Nephron progenitor cell (in vitro differentiated cells): ENCODE data around the gene ATP2B3.

Experiments
- DNase-seq: peaks from one replicate; pipeline ENCODE4 v3.0.0; 2021
- H3K27ac Mint-ChIP-seq: 2 replicates; pipeline ENCODE4 v1.8.0; 2021; ENCODE audit warnings: mild to moderate bottlenecking, moderate library complexity, mixed read lengths
- H3K27me3 Mint-ChIP-seq: 2 replicates; pipeline ENCODE4 v1.8.0; 2021; ENCODE audit warnings: mild to moderate bottlenecking, low read depth, mixed read lengths; ENCODE audit not compliant: poor library complexity
- H3K36me3 Mint-ChIP-seq: 2 replicates; pipeline ENCODE4 v1.8.0; 2021; ENCODE audit warnings: low read depth, mixed read lengths
- H3K4me1 Mint-ChIP-seq: 2 replicates; pipeline ENCODE4 v1.8.0; 2021; ENCODE audit warnings: mixed read lengths
- H3K4me3 Mint-ChIP-seq: 2 replicates; pipeline ENCODE4 v1.8.0; 2021; ENCODE audit warnings: mild to moderate bottlenecking, moderate library complexity, mixed read lengths
- H3K9me3 Mint-ChIP-seq: 2 replicates; pipeline ENCODE4 v1.8.0; 2021; ENCODE audit warnings: mild to moderate bottlenecking, moderate library complexity, mixed read lengths
- CTCF ChIP-seq: fragments of 200-600 bp; sonication (generic); IDR thresholded peaks from 2 replicates; pipeline ENCODE4 v1.5.0; 2021; ENCODE audit warnings: antibody characterized with exemption

ATP2B3 gene

GRCh38 chrX:153554519-153555167 is 37.2 kb downstream of the ATP2B3 start:
- peaks cover 4% of the 10 kb centered on the region for H3K4me1 Mint-ChIP-seq
- H3K9me3 Mint-ChIP-seq: peaks cover 62% of the 10 kb centered on the region
- no peak overlapping the region for H3K27ac Mint-ChIP-seq
- no peak overlapping the region for H3K4me3 Mint-ChIP-seq
- peaks cover 15% of the 10 kb centered on the region for H3K27me3 Mint-ChIP-seq
- TF ChIP-seq CTCF: peak; percentile 55
- H3K36me3 Mint-ChIP-seq: no peaks in the 10 kb centered on the region
- DNase-seq: peak; percentile 71

DNA sequence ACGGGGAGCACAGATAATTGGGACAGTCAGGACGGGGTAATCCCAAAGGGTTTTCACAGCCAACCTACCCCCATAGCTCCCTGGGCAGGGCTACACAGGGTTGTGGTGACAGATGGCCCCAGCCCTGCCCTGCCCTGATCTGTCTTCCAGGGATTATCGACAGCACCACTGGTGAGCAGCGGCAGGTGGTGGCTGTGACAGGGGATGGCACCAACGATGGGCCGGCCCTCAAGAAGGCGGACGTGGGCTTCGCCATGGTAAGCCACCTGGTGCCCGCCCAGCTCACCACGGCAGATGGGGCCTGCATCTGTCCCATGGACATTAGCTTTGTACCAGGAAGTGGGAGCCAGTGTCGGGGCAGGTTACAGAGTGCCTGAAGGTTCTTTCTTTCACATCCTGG is 39.3 kb downstream of the ATP2B3 start:
- peaks cover 59% of the 10 kb centered on the region for H3K9me3 Mint-ChIP-seq
- H3K4me3 Mint-ChIP-seq: no peak overlapping the region
- no peak for TF ChIP-seq CTCF
- DNase-seq: no peak
- no peak overlapping the region for H3K27ac Mint-ChIP-seq
- H3K36me3 Mint-ChIP-seq: no peaks in the 10 kb centered on the region
- peaks cover 4% of the 10 kb centered on the region for H3K4me1 Mint-ChIP-seq
- H3K27me3 Mint-ChIP-seq: peaks cover 9% of the 10 kb centered on the region

DNA sequence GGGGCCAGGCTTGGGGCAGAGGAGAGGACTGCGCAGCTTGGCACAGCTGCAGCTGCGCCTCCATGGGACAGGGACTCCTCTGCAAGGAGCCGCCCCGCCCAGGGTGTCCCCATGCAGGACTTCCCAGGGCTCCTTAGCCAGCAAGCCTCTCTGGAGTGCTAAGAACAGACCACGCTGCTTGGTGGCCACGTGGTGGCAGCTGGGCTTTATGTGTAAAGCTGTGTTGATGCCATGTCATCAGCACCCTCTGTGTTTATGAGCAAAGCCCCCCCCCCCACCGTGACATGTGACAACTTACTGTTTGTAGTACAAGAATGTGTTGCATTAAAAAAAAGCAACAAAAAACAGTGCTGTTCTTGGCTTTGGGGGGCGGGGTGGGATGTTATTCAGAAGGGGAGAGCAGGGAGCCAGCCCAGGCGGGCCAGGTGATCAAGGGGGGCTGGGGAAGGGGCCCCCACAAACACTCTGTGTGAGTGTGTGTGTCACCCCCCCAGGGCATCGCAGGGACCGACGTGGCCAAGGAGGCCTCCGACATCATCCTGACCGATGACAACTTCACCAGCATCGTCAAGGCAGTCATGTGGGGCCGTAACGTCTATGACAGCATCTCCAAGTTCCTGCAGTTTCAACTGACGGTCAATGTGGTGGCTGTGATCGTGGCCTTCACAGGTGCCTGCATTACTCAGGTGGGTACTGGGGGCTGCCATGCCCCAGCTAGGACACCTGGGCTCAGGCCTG is 40.3 kb downstream of the ATP2B3 start:
- no peaks in the 10 kb centered on the region for H3K36me3 Mint-ChIP-seq
- TF ChIP-seq CTCF: no peak
- peaks cover 55% of the 10 kb centered on the region for H3K9me3 Mint-ChIP-seq

GRCh38 chrX:153560000-153560399 is 42.6 kb downstream of the ATP2B3 start:
- TF ChIP-seq CTCF: no peak
- H3K36me3 Mint-ChIP-seq: no peaks in the 10 kb centered on the region
- H3K27me3 Mint-ChIP-seq: peaks cover 7% of the 10 kb centered on the region
- peaks cover 53% of the 10 kb centered on the region for H3K9me3 Mint-ChIP-seq
- no peak overlapping the region for H3K4me3 Mint-ChIP-seq
- H3K27ac Mint-ChIP-seq: no peak overlapping the region
- H3K4me1 Mint-ChIP-seq: peaks cover 4% of the 10 kb centered on the region
- no peak for DNase-seq

More for the DNA sequence above, 40.3 kb downstream of the ATP2B3 start:
- Mint-ChIP-seq H3K27me3 (peaks cover 4% of the 10 kb centered on the region), H3K27ac (no peak overlapping the region), H3K4me3 (no peak overlapping the region), H3K4me1 (peaks cover 4% of the 10 kb centered on the region)
- DNase-seq: no peak

- H3K4me3 Mint-ChIP-seq: no peak overlapping the region
- H3K9me3 Mint-ChIP-seq: peaks cover 49% of the 10 kb centered on the region
- H3K27ac Mint-ChIP-seq: no peak overlapping the region
- DNase-seq: no peak
- H3K36me3 Mint-ChIP-seq: no peaks in the 10 kb centered on the region
- H3K4me1 Mint-ChIP-seq: peaks cover 2% of the 10 kb centered on the region
- H3K27me3 Mint-ChIP-seq: peaks cover 7% of the 10 kb centered on the region
- TF ChIP-seq CTCF: no peak
These were observed 43.0 kb downstream of the ATP2B3 start for GRCh38 chrX:153560466-153560865.
